ENCODE results near the gene OR2B2.

The OR2B2 gene

DNA sequence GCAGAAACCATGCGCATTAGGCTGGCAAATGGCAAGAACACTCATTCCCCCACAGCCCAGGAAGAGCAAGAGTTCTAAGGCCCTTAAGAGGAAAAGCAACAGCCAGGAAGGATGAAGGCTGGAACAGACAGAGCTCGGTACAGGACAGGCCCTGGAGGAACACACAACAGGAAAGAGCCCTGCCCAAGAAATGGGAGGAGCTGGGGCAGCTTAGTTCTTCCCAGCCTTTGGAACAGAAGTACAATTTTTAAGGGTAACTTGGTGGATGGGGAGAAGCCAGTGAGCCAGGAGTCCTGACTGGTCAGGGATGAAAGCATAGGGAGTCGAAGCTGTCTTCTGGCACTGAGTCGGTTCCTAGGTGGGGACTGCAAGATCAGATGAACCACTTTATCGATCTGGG, 32.4 kb downstream of the OR2B2 start:
- in situ Hi-C loops (cut with HindIII; ENCODE audit: low sequenced_read_pairs) = no loop called here
- TF ChIP-seq, protein P1, sequence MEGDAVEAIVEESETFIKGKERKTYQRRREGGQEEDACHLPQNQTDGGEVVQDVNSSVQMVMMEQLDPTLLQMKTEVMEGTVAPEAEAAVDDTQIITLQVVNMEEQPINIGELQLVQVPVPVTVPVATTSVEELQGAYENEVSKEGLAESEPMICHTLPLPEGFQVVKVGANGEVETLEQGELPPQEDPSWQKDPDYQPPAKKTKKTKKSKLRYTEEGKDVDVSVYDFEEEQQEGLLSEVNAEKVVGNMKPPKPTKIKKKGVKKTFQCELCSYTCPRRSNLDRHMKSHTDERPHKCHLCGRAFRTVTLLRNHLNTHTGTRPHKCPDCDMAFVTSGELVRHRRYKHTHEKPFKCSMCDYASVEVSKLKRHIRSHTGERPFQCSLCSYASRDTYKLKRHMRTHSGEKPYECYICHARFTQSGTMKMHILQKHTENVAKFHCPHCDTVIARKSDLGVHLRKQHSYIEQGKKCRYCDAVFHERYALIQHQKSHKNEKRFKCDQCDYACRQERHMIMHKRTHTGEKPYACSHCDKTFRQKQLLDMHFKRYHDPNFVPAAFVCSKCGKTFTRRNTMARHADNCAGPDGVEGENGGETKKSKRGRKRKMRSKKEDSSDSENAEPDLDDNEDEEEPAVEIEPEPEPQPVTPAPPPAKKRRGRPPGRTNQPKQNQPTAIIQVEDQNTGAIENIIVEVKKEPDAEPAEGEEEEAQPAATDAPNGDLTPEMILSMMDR (IDR thresholded peaks at IDR 0.05; ENCODE audit: low read depth, low read length, missing control alignments) = no peak
- H3K4me3 ChIP-seq (ENCODE audit: low read depth, low read length) = no peak overlapping the region
- no peak for DNase-seq (ENCODE audit: low read depth)

DNA sequence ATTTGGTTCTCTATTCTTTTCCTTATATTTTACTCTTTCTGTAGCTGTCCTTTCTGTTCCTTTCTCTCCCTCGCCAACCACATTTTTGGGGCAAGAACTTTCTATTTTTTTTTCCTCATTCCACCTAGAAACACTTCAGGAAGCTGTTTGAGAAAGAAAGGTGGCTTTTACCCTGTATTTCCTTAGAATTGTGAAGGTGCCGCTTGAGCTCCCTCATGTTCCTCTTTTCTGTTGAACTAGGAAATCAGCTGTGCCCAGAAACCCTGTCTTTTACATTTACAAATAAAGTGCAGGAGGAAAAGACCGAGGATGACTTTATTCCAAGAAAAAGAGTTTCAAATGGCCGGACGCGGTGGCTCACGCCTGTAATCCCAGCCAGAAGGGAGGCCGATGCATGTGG, 38.2 kb downstream of the OR2B2 start:
- H3K4me3 ChIP-seq (ENCODE audit: low read depth, low read length) = peak overlapping the region; percentile 51
- in situ Hi-C loops (cut with HindIII; ENCODE audit: low sequenced_read_pairs) = loop anchor here (5.0 kb wide), 1 partner anchor 737 kb away; a partner anchor contains a TSS
- TF ChIP-seq, protein P1 (IDR thresholded peaks at IDR 0.05; ENCODE audit: low read depth, low read length, missing control alignments) = no peak
- DNase-seq (ENCODE audit: low read depth) = no peak

DNA sequence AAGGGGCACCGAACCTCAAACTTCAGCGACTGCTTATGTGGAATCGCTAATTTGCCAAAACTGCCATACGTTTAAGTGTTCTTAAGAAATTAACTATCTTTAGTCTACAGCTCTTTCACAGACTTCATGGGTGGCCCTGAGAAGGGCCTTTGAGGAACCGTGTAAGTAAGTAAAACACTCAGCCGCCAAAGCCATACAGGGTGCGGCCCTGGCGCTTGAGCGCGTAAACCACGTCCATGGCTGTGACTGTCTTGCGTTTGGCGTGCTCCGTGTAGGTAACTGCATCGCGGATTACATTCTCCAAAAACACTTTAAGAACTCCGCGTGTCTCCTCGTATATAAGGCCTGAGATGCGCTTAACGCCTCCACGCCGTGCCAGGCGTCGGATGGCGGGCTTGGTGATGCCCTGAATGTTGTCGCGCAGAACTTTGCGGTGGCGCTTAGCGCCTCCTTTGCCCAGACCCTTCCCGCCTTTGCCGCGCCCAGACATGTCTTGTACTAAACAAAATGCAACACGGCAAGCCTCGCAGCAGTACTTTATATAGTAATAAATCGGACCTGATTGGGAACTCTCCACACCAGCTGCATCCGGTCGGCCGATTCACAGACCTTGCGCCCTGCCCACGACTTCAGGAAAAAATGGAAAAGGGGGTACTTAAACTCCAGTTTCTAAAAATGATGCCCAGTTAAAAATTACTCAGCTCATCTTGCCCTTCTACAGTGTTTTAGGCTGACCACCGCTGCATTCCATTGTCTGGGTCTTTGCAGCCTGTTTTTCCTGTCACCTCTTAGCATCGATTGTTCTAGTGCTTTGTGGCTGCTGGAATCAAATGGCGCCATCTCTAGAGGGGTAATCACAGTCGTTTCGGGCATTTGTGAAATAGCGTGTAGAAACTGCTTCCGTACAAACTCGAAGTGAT, 38.9 kb downstream of the OR2B2 start:
- in situ Hi-C loops (cut with HindIII; ENCODE audit: low sequenced_read_pairs) = loop anchor here (5.0 kb wide), 1 partner anchor 736 kb away; a partner anchor contains a TSS
- peak overlapping the region; percentile 51 for H3K4me3 ChIP-seq (ENCODE audit: low read depth, low read length)
- DNase-seq (ENCODE audit: low read depth) = no peak
- TF ChIP-seq, protein P1 (IDR thresholded peaks at IDR 0.05; ENCODE audit: low read depth, low read length, missing control alignments) = no peak

DNA sequence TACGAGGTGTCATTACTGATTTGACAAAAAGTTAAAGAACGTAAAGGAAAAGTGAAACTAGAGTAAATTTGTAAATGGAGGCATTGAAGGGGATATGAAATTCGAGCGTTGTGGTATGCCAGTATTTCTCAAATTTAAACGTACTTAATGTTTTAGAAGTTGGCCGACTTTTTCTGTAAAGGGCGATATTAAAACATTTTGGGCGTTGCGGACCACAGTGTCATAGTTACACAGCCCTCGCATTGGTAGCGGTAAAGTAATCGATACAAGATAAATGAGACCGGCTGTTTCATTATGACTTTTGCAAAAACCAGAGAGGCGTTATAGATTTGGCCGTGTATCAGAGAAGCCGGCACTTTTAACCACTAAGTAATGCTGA, 39.6 kb downstream of the OR2B2 start:
- TF ChIP-seq, protein P1 (IDR thresholded peaks at IDR 0.05; ENCODE audit: low read depth, low read length, missing control alignments) = no peak
- in situ Hi-C loops (cut with HindIII; ENCODE audit: low sequenced_read_pairs) = loop anchor here (5.0 kb wide), 1 partner anchor 735 kb away; a partner anchor contains a TSS
- no peak for DNase-seq (ENCODE audit: low read depth)
- H3K4me3 ChIP-seq (ENCODE audit: low read depth, low read length) = peak overlapping the region; percentile 51

DNA sequence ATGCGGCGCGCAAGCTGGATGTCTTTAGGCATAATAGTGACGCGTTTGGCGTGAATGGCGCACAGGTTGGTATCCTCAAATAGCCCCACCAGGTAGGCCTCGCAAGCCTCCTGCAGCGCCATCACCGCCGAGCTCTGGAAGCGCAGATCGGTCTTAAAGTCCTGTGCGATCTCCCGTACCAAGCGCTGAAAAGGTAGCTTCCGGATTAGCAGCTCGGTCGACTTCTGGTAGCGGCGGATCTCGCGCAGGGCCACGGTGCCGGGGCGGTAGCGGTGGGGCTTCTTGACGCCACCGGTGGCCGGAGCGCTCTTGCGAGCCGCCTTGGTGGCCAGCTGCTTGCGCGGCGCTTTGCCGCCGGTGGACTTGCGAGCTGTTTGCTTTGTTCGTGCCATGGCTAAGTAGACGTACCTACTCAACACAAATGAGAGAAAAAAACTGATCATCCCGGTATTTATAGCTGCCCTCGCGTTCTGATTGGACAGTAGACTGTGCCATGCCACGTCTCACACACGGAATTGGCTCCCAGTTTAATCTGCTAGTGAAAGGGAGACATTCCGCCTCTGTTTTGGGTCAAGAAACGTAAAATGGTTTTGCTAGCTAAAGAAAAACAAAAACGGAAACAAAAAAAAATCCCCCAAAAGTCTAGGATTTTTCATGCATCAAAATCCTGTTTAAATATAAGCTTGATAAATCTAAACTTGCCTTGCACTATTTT, 40.1 kb downstream of the OR2B2 start:
- DNase-seq (ENCODE audit: low read depth) = peak; percentile 97
- in situ Hi-C loops (cut with HindIII; ENCODE audit: low sequenced_read_pairs) = loop anchor here (5.0 kb wide), 1 partner anchor 735 kb away; a partner anchor contains a TSS
- peak overlapping the region; percentile 51 for H3K4me3 ChIP-seq (ENCODE audit: low read depth, low read length)
- TF ChIP-seq, protein P1 (IDR thresholded peaks at IDR 0.05; ENCODE audit: low read depth, low read length, missing control alignments) = peak; percentile 43

DNA sequence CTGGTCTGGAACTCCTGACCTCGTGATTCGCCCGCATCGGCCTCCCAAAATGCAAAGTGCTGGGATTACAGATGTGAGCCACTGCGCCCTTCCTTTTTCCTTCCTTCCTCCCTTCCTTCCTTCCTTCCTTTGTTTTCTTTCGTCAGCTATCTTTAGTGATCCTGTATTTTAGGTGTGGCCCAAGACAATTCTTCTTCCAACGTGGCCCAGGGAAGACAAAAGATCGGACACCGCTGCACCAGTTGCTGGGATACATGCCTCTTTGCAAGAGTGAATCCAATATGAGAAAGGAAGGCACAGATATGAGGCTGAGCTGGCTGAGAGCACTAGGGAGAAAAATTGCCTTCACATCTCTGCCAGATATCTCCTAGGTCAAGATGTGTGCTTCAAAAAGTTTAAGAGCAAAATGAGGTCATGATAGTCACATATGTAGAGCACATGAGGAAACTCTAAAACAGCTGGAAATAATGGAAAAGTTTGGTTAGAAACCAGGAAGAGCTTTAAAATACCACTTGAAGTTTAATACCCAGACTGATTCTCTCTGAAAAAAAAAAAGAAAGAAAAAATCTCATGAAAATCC, 41.8 kb downstream of the OR2B2 start:
- DNase-seq (ENCODE audit: low read depth) = no peak
- TF ChIP-seq, protein P1 (IDR thresholded peaks at IDR 0.05; ENCODE audit: low read depth, low read length, missing control alignments) = no peak
- in situ Hi-C loops (cut with HindIII; ENCODE audit: low sequenced_read_pairs) = loop anchor here (5.0 kb wide), 1 partner anchor 733 kb away; a partner anchor contains a TSS
- no peak overlapping the region for H3K4me3 ChIP-seq (ENCODE audit: low read depth, low read length)

Measured in astrocyte of the cerebellum (primary cell).